GM12875 (cell line): ENCODE measurements around the gene GRK6.

Source experiments
- H3K4me3 ChIP-seq: one replicate; pipeline ENCODE4 v1.5.1; 2011; ENCODE audit warnings: low read depth, low read length, control low read depth
- CTCF ChIP-seq: IDR thresholded peaks from 2 replicates; pipeline ENCODE4 v1.5.1; 2011; ENCODE audit warnings: low read depth, mild to moderate bottlenecking, control low read depth, inconsistent platforms, low read length, moderate library complexity, borderline replicate concordance; ENCODE audit not compliant: insufficient read depth

GRK6 gene

GRCh38 chr5:177384134-177384533, 42.3 kb upstream of the GRK6 start, which contains the start of gene SLC34A1:
TSS of gene SLC34A1 (plus strand) at chr5:177384434. CDS start at chr5:177385742, 1,308 bp downstream.
- H3K4me3 ChIP-seq: no peak within 1 kb of the TSS
- TF ChIP-seq CTCF: no peak

- TF ChIP-seq CTCF: no peak
- no peak overlapping the region for H3K4me3 ChIP-seq
These were observed 40.8 kb upstream of the GRK6 start for GRCh38 chr5:177385720-177386119.

- no peak overlapping the region for H3K4me3 ChIP-seq
- no peak for TF ChIP-seq CTCF
These were observed 39.9 kb upstream of the GRK6 start for GRCh38 chr5:177386542-177386941.

GRCh38 chr5:177387405-177387804, 39.1 kb upstream of the GRK6 start:
- H3K4me3 ChIP-seq: no peak overlapping the region
- no peak for TF ChIP-seq CTCF

- no peak overlapping the region for H3K4me3 ChIP-seq
- no peak for TF ChIP-seq CTCF
These were observed 37.9 kb upstream of the GRK6 start for GRCh38 chr5:177388521-177389052.

GRCh38 chr5:177389241-177390169, 37.0 kb upstream of the GRK6 start:
- no peak for TF ChIP-seq CTCF
- no peak overlapping the region for H3K4me3 ChIP-seq
